Smooth muscle cell (in vitro differentiated cells): ENCODE measurements around the gene STH. TPM values are rescaled to one million over a fixed set of nuclear protein-coding genes. Genes with fewer than 3 reads are reported as not detected.

Experiments used
- DNase-seq: peaks from one replicate; lab custom pipeline; 2025; ENCODE audit not compliant: unreplicated experiment; lab: John Stamatoyannopoulos, UW
- H2AFZ ChIP-seq: fragments of 200-600 bp; sonication (generic); 2 replicates; pipeline ENCODE4 v1.6.0; 2016; ENCODE audit warnings: antibody characterized with exemption, low read depth, mild to moderate bottlenecking
- H3F3A ChIP-seq: fragments of 200-600 bp; sonication (generic); 2 replicates; pipeline ENCODE4 v1.6.0; 2017; ENCODE audit warnings: antibody characterized with exemption, low read depth
- H3K27ac ChIP-seq: fragments of 200-600 bp; sonication (generic); 2 replicates; pipeline ENCODE4 v1.5.1; 2016; ENCODE audit warnings: low read depth, mild to moderate bottlenecking
- H3K27me3 ChIP-seq: fragments of 200-600 bp; sonication (generic); 2 replicates; pipeline ENCODE4 v1.6.1; 2016; ENCODE audit warnings: low read depth, mild to moderate bottlenecking
- H3K36me3 ChIP-seq: fragments of 200-600 bp; sonication (generic); 2 replicates; pipeline ENCODE4 v1.5.1; 2016; ENCODE audit warnings: low read depth
- H3K4me1 ChIP-seq: fragments of 200-600 bp; sonication (generic); 2 replicates; pipeline ENCODE4 v1.5.1; 2016; ENCODE audit warnings: low read depth
- H3K4me2 ChIP-seq: fragments of 200-600 bp; sonication (generic); 2 replicates; pipeline ENCODE4 v1.6.0; 2016; ENCODE audit warnings: mild to moderate bottlenecking
- H3K4me3 ChIP-seq: fragments of 200-600 bp; sonication (generic); 2 replicates; pipeline ENCODE4 v1.5.1; 2016; ENCODE audit warnings: mild to moderate bottlenecking
- H3K79me2 ChIP-seq: fragments of 200-600 bp; sonication (generic); 2 replicates; pipeline ENCODE4 v1.6.0; 2016; ENCODE audit warnings: low read depth, mild to moderate bottlenecking
- H3K9ac ChIP-seq: fragments of 200-600 bp; sonication (generic); 2 replicates; pipeline ENCODE4 v1.6.0; 2016; ENCODE audit warnings: low read depth
- H3K9me3 ChIP-seq: fragments of 200-600 bp; sonication (generic); replicated peaks from 2 replicates; pipeline ENCODE4 v1.5.1; 2016; ENCODE audit warnings: low read depth
- H4K20me1 ChIP-seq: fragments of 200-600 bp; sonication (generic); 2 replicates; pipeline ENCODE4 v1.6.0; 2016; ENCODE audit warnings: low read depth
- CTCF ChIP-seq: fragments of 200-600 bp; sonication (generic); IDR thresholded peaks from 2 replicates; pipeline ENCODE4 v1.5.1; 2017; ENCODE audit warnings: borderline replicate concordance, mild to moderate bottlenecking, antibody characterized with exemption; ENCODE audit not compliant: insufficient read depth, poor library complexity, severe bottlenecking
- WGBS: methylation state at CpG from one replicate; pipeline ENCODE4 v1.1.7; 2016; ENCODE audit warnings: low lambda C conversion rate; 5-methylcytosine and 5-hydroxymethylcytosine counted together
- polyA plus RNA-seq: library from polyadenylated mRNA; unstranded; fragments of >200 nt; fragmentation: Nextera tagmentation; extraction: Ambion mirVana; gene quantifications from 2 replicates; pipeline ENCODE4 v1.2.1, GENCODE V29; 2016
- total RNA-seq: library from RNA; depleted of rRNA; stranded (reverse); fragments of >200 nt; gene quantifications from 2 replicates; pipeline ENCODE4 v1.2.3, GENCODE V29; 2014

The STH gene
- total and polyA plus RNA-seq, 2 experiments from 2014 or later = not detected

- Histone ChIP-seq H3K4me1 (peaks cover 5% of the 10 kb centered on the region), H3K79me2 (no peaks in the 10 kb centered on the region), H3F3A (no peaks in the 10 kb centered on the region), H3K9me3 (no peaks in the 10 kb centered on the region), H3K4me2 (no peak overlapping the region), H3K27me3 (no peaks in the 10 kb centered on the region), H4K20me1 (peaks cover 10% of the 10 kb centered on the region), H3K27ac (no peak overlapping the region), H3K9ac (no peak overlapping the region), H3K4me3 (no peak overlapping the region), H2AFZ (no peak overlapping the region), H3K36me3 (no peaks in the 10 kb centered on the region)
- no peak for TF ChIP-seq CTCF
- WGBS = 94% methylated on average over 24 of the region's 24 CpGs
- no peak for DNase-seq
Observed at GRCh38 chr17:46023783-46024388, 24.8 kb downstream of the STH start.

GRCh38 chr17:46024590-46024989 lies 25.5 kb downstream of the STH start:
- Histone ChIP-seq H2AFZ (no peak overlapping the region), H3K27me3 (no peaks in the 10 kb centered on the region), H3K4me2 (no peak overlapping the region), H3K9ac (no peak overlapping the region), H3K4me1 (peaks cover 7% of the 10 kb centered on the region), H3K36me3 (no peaks in the 10 kb centered on the region), H3K4me3 (no peak overlapping the region), H3F3A (no peaks in the 10 kb centered on the region), H3K27ac (no peak overlapping the region), H3K9me3 (no peaks in the 10 kb centered on the region), H4K20me1 (peaks cover 17% of the 10 kb centered on the region), H3K79me2 (no peaks in the 10 kb centered on the region)
- DNase-seq = no peak
- WGBS = 93% methylated on average over 11 of the region's 14 CpGs
- TF ChIP-seq CTCF = no peak

- 93% methylated on average over 10 of the region's 10 CpGs for WGBS
- peaks cover 22% of the 10 kb centered on the region for H4K20me1 ChIP-seq
- H3K79me2 ChIP-seq = no peaks in the 10 kb centered on the region
- H3K9me3 ChIP-seq = no peaks in the 10 kb centered on the region
- no peak for DNase-seq
- no peaks in the 10 kb centered on the region for H3F3A ChIP-seq
- no peak for TF ChIP-seq CTCF
- H3K36me3 ChIP-seq = no peaks in the 10 kb centered on the region
- no peak overlapping the region for H2AFZ ChIP-seq
- H3K4me1 ChIP-seq = peaks cover 7% of the 10 kb centered on the region
- no peak overlapping the region for H3K4me3 ChIP-seq
- no peak overlapping the region for H3K4me2 ChIP-seq
- H3K27me3 ChIP-seq = no peaks in the 10 kb centered on the region
- no peak overlapping the region for H3K27ac ChIP-seq
- H3K9ac ChIP-seq = no peak overlapping the region
Observed at GRCh38 chr17:46025060-46025459, 26.0 kb downstream of the STH start.

- no peaks in the 10 kb centered on the region for H3K9me3 ChIP-seq
- H3K4me2 ChIP-seq = no peak overlapping the region
- WGBS = 95% methylated on average over 8 of the region's 8 CpGs
- H3K4me3 ChIP-seq = no peak overlapping the region
- no peak for TF ChIP-seq CTCF
- H3K27ac ChIP-seq = no peak overlapping the region
- no peaks in the 10 kb centered on the region for H3F3A ChIP-seq
- H3K4me1 ChIP-seq = peaks cover 7% of the 10 kb centered on the region
- no peak overlapping the region for H3K9ac ChIP-seq
- no peaks in the 10 kb centered on the region for H3K27me3 ChIP-seq
- no peaks in the 10 kb centered on the region for H3K79me2 ChIP-seq
- no peak overlapping the region for H2AFZ ChIP-seq
- H4K20me1 ChIP-seq = peaks cover 27% of the 10 kb centered on the region
- DNase-seq = no peak
- H3K36me3 ChIP-seq = no peaks in the 10 kb centered on the region
Observed at GRCh38 chr17:46025510-46026165, 26.6 kb downstream of the STH start.
